Measurements from ENCODE around the gene PLEKHA6.

PLEKHA6 gene

GRCh38 chr1:204376919-204377799, 17.4 kb upstream of the PLEKHA6 start:
- TF ChIP-seq CREB5 (CRISPR knock-in tag; IDR thresholded peaks at IDR 0.05; ENCODE audit: low read depth) (no peak), TSHZ2 (CRISPR knock-in tag; IDR thresholded peaks at IDR 0.05) (no peak), TOX (CRISPR knock-in tag; IDR thresholded peaks at IDR 0.05; ENCODE audit: borderline replicate concordance) (no peak), POU6F1 (CRISPR knock-in tag; IDR thresholded peaks at IDR 0.05; ENCODE audit: borderline replicate concordance, low read depth) (no peak), ZNF70 (CRISPR knock-in tag; IDR thresholded peaks at IDR 0.05) (no peak), GLIS3 (CRISPR knock-in tag; IDR thresholded peaks at IDR 0.05) (no peak), ZFP3 (CRISPR knock-in tag; IDR thresholded peaks at IDR 0.05) (no peak), ZFP30 (CRISPR knock-in tag; IDR thresholded peaks at IDR 0.05) (no peak), ZC3H10 (CRISPR knock-in tag; IDR thresholded peaks at IDR 0.05) (no peak), ARNTL (CRISPR knock-in tag; IDR thresholded peaks at IDR 0.05; ENCODE audit: borderline replicate concordance, low read depth) (no peak), TCF4 (CRISPR knock-in tag; IDR thresholded peaks at IDR 0.05; ENCODE audit: borderline replicate concordance) (no peak), ESRRG (CRISPR knock-in tag; IDR thresholded peaks at IDR 0.05) (no peak), CSDC2 (CRISPR knock-in tag; IDR thresholded peaks at IDR 0.05) (no peak)
- no peak for ATAC-seq

- TF ChIP-seq OSR1 (CRISPR knock-in tag; IDR thresholded peaks at IDR 0.05), result no peak
- no peak for TF ChIP-seq SNAI2 (CRISPR knock-in tag; IDR thresholded peaks at IDR 0.05)
- TF ChIP-seq ZNF8 (CRISPR knock-in tag; IDR thresholded peaks at IDR 0.05), result no peak
- TF ChIP-seq ZNF70 (CRISPR knock-in tag; IDR thresholded peaks at IDR 0.05), result no peak
- TF ChIP-seq CREB5 (CRISPR knock-in tag; IDR thresholded peaks at IDR 0.05; ENCODE audit: low read depth), result no peak
- TF ChIP-seq RARB (CRISPR knock-in tag; IDR thresholded peaks at IDR 0.05), result no peak
- no peak for TF ChIP-seq ZC3H10 (CRISPR knock-in tag; IDR thresholded peaks at IDR 0.05)
- no peak for TF ChIP-seq ZNF565 (CRISPR knock-in tag; conservative IDR thresholded peaks at IDR 0.05; ENCODE audit: low read depth)
- TF ChIP-seq TCF4 (CRISPR knock-in tag; IDR thresholded peaks at IDR 0.05; ENCODE audit: borderline replicate concordance), result no peak
- no peak for TF ChIP-seq PATZ1 (CRISPR knock-in tag; IDR thresholded peaks at IDR 0.05; ENCODE audit: borderline replicate concordance)
- no peak for TF ChIP-seq ISL1 (CRISPR knock-in tag; IDR thresholded peaks at IDR 0.05)
- no peak for TF ChIP-seq POU6F1 (CRISPR knock-in tag; IDR thresholded peaks at IDR 0.05; ENCODE audit: borderline replicate concordance, low read depth)
- TF ChIP-seq ESRRG (CRISPR knock-in tag; IDR thresholded peaks at IDR 0.05), result no peak
- no peak for TF ChIP-seq CSDC2 (CRISPR knock-in tag; IDR thresholded peaks at IDR 0.05)
- TF ChIP-seq GLIS3 (CRISPR knock-in tag; IDR thresholded peaks at IDR 0.05), result no peak
- no peak for TF ChIP-seq ZFP30 (CRISPR knock-in tag; IDR thresholded peaks at IDR 0.05)
- TF ChIP-seq ZFP3 (CRISPR knock-in tag; IDR thresholded peaks at IDR 0.05), result no peak
- TF ChIP-seq BACH2 (CRISPR knock-in tag; IDR thresholded peaks at IDR 0.05; ENCODE audit: borderline replicate concordance), result no peak
- TF ChIP-seq CSRNP3 (CRISPR knock-in tag; IDR thresholded peaks at IDR 0.05), result no peak
- ATAC-seq, result no peak
These were observed 16.7 kb upstream of the PLEKHA6 start for GRCh38 chr1:204376465-204376864.
